Natural killer cell (primary cell): ENCODE measurements around the gene IRS2. TPM values are rescaled to one million over a fixed set of nuclear protein-coding genes. Genes with fewer than 3 reads are reported as not detected.

Experiments
- ATAC-seq, 3 donors: fragments of 150-1000 bp in 2 of 3; fragments of 200-7000 bp in 1 of 3; cut with Tn5 transposase; 1 replicate in 1 of 3; 2 replicates in 2 of 3; pipeline ENCODE4 v1.10.0; 2021; ENCODE audit warnings: mild to moderate bottlenecking in 2 of 3, moderate library complexity in 2 of 3
- DNase-seq, 2 donors: peaks; one replicate each; pipeline versions ENCODE4 v3.0.0 to v3.0.0-alpha.2; 2013 to 2021; ENCODE audit warnings: mixed read lengths in 1 of 2
- H3K27ac ChIP-seq: one replicate; pipeline ENCODE4 v1.5.1; 2013; ENCODE audit warnings: mild to moderate bottlenecking, low read length
- H3K27me3 ChIP-seq: one replicate; pipeline ENCODE4 v1.6.1; 2013; ENCODE audit warnings: low read length; ENCODE audit not compliant: control insufficient read depth, insufficient read depth
- H3K36me3 ChIP-seq: one replicate; pipeline ENCODE4 v1.6.1; 2013; ENCODE audit warnings: low read length; ENCODE audit not compliant: control insufficient read depth, insufficient read depth
- H3K4me1 ChIP-seq: one replicate; pipeline ENCODE4 v1.6.1; 2013; ENCODE audit warnings: low read length; ENCODE audit not compliant: control insufficient read depth, insufficient read depth
- H3K4me3 ChIP-seq: one replicate; pipeline ENCODE4 v1.5.1; 2013; ENCODE audit warnings: low read length
- H3K9me3 ChIP-seq: one replicate; pipeline ENCODE4 v1.6.1; 2013; ENCODE audit warnings: low read length; ENCODE audit not compliant: control insufficient read depth, insufficient read depth
- H3K27ac Mint-ChIP-seq, 2 donors: one replicate each; pipeline ENCODE4 v1.8.0; 2022; ENCODE audit warnings: mild to moderate bottlenecking in 2 of 2, mixed read lengths in 2 of 2, moderate library complexity in 1 of 2
- H3K27me3 Mint-ChIP-seq, 2 donors: one replicate each; pipeline ENCODE4 v1.8.0; 2022; ENCODE audit warnings: low read depth in 2 of 2, mixed read lengths in 2 of 2
- H3K36me3 Mint-ChIP-seq: one replicate; pipeline ENCODE4 v1.8.0; 2022; ENCODE audit warnings: mixed read lengths
- H3K4me1 Mint-ChIP-seq, 2 donors: one replicate each; pipeline ENCODE4 v1.8.0; 2022; ENCODE audit warnings: mixed read lengths in 2 of 2
- H3K4me3 Mint-ChIP-seq: one replicate; pipeline ENCODE4 v1.8.0; 2022; ENCODE audit warnings: mild to moderate bottlenecking, moderate library complexity, mixed read lengths
- H3K9me3 Mint-ChIP-seq, 2 donors: one replicate each; pipeline ENCODE4 v1.8.0; 2022; ENCODE audit warnings: mixed read lengths in 2 of 2
- CTCF ChIP-seq: fragments of 200-600 bp; IDR thresholded peaks from one replicate; pipeline ENCODE4 v1.8.0; 2022; ENCODE audit warnings: antibody characterized with exemption
- WGBS: methylation state at CpG from one replicate; pipeline ENCODE4 v1.1.7; 2013; ENCODE audit warnings: missing lambda C conversion rate; ENCODE audit not compliant: insufficient coverage; 5-methylcytosine and 5-hydroxymethylcytosine counted together
- intact Hi-C: fragments of 100-400 bp; cut with micrococcal nuclease; formaldehyde crosslinking; loops from one replicate; pipeline ENCODE4 v1.14.2; 2022
- total RNA-seq, 4 donors: library from RNA; stranded (reverse); fragments of 120-200 nt in 1 of 4; gene quantifications; one replicate each; pipeline versions ENCODE4 v1.2.3 to v1.2.4, GENCODE V29; 2013 to 2022

The IRS2 gene
- total RNA-seq, 3 donors from 2014 or later (not counting 1 experiment from before 2014, with no cell fraction given): 39.8 to 79.1 (median 60.9) TPM

DNA sequence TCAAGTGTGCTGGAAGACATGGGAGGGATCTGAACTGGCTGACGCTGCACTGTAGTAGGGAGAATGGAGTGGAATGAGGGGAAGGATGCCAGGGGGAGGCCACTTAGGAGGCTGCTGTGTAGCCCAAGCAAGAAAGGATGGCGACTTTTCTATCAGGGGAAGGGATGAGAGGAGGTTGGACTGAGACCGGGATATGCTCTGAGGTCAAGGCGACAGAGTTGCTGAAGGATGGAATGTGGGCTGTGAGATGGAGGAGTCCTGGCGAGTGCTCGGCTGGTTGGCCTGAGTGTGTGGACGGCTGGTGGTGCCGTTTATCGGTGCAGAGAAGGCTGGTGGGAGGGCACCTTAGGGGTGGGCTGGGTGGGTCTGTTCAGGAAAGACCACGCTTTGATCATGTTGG, 45.7 kb downstream of the IRS2 start:
- no peak for TF ChIP-seq CTCF
- WGBS: 93% methylated on average over 10 of the region's 10 CpGs
- intact Hi-C loops: no loop called here

GRCh38 chr13:109740121-109740520, 46.3 kb downstream of the IRS2 start:
- H3K27ac ChIP-seq: no peak overlapping the region
- no peak overlapping the region for H3K27ac Mint-ChIP-seq
- intact Hi-C loops: no loop called here
- no peak overlapping the region for H3K4me3 Mint-ChIP-seq
- no peak overlapping the region for H3K4me3 ChIP-seq
- WGBS: 47% methylated on average over 9 of the region's 9 CpGs
- no peaks in the 10 kb centered on the region for H3K27me3 ChIP-seq
- TF ChIP-seq CTCF: no peak
- ATAC-seq: no peak
- no peaks in the 10 kb centered on the region for H3K9me3 Mint-ChIP-seq
- peaks cover 30 to 33% of the 10 kb centered on the region in 2 donors for H3K27me3 Mint-ChIP-seq
- H3K36me3 Mint-ChIP-seq: no peaks in the 10 kb centered on the region
- peaks cover 8% of the 10 kb centered on the region for H3K4me1 ChIP-seq
- no peaks in the 10 kb centered on the region for H3K36me3 ChIP-seq
- no peak for DNase-seq
- no peaks in the 10 kb centered on the region for H3K9me3 ChIP-seq
- H3K4me1 Mint-ChIP-seq: peaks cover 12 to 16% of the 10 kb centered on the region in 2 donors

More for the DNA sequence above, 45.7 kb downstream of the IRS2 start:
- H3K27me3 ChIP-seq: no peaks in the 10 kb centered on the region
- H3K36me3 ChIP-seq: no peaks in the 10 kb centered on the region
- no peaks in the 10 kb centered on the region for H3K9me3 ChIP-seq
- H3K27me3 Mint-ChIP-seq: peaks cover 30 to 33% of the 10 kb centered on the region in 2 donors
- peaks cover 8% of the 10 kb centered on the region for H3K4me1 ChIP-seq
- no peaks in the 10 kb centered on the region for H3K9me3 Mint-ChIP-seq
- DNase-seq (no peak), ATAC-seq (no peak)
- H3K4me3 ChIP-seq: no peak overlapping the region
- H3K27ac ChIP-seq: no peak overlapping the region
- H3K4me1 Mint-ChIP-seq: peaks cover 12 to 16% of the 10 kb centered on the region in 2 donors
- no peak overlapping the region for H3K4me3 Mint-ChIP-seq
- no peaks in the 10 kb centered on the region for H3K36me3 Mint-ChIP-seq
- no peak overlapping the region for H3K27ac Mint-ChIP-seq

GRCh38 chr13:109738298-109738746, 48.1 kb downstream of the IRS2 start:
- Mint-ChIP-seq H3K27ac (no peak overlapping the region), H3K4me3 (no peak overlapping the region), H3K9me3 (no peaks in the 10 kb centered on the region), H3K4me1 (peaks cover 7 to 13% of the 10 kb centered on the region in 2 donors), H3K27me3 (peaks cover 24% of the 10 kb centered on the region in 2 donors), H3K36me3 (no peaks in the 10 kb centered on the region)
- no peak overlapping the region for H3K27ac ChIP-seq
- ATAC-seq (no peak), DNase-seq (no peak)
- intact Hi-C loops: no loop called here
- no peaks in the 10 kb centered on the region for H3K36me3 ChIP-seq
- no peak overlapping the region for H3K4me3 ChIP-seq
- 93% methylated on average over 14 of the region's 14 CpGs for WGBS
- no peaks in the 10 kb centered on the region for H3K27me3 ChIP-seq
- H3K4me1 ChIP-seq: peaks cover 8% of the 10 kb centered on the region
- H3K9me3 ChIP-seq: no peaks in the 10 kb centered on the region
- no peak for TF ChIP-seq CTCF

- no peak overlapping the region for H3K27ac Mint-ChIP-seq
- Histone ChIP-seq H3K9me3 (no peaks in the 10 kb centered on the region), H3K27ac (no peak overlapping the region), H3K27me3 (no peaks in the 10 kb centered on the region), H3K4me3 (no peak overlapping the region), H3K36me3 (no peaks in the 10 kb centered on the region), H3K4me1 (peaks cover 12% of the 10 kb centered on the region)
- no peak for DNase-seq
- TF ChIP-seq CTCF: no peak
- H3K4me1 Mint-ChIP-seq: peaks cover 10 to 13% of the 10 kb centered on the region in 2 donors
- H3K4me3 Mint-ChIP-seq: no peak overlapping the region
- no peaks in the 10 kb centered on the region for H3K9me3 Mint-ChIP-seq
- no peak for ATAC-seq
- peaks cover 28% of the 10 kb centered on the region in 2 donors for H3K27me3 Mint-ChIP-seq
- intact Hi-C loops: no loop called here
- no peaks in the 10 kb centered on the region for H3K36me3 Mint-ChIP-seq
- 77% methylated on average over 5 of the region's 5 CpGs for WGBS
These were observed 48.8 kb downstream of the IRS2 start for GRCh38 chr13:109737606-109738005.
